OCI-M2 (cell line): ENCODE measurements around the gene FAM107B.

Source experiments
- DNase-seq: peaks from one replicate; lab custom pipeline; 2025; ENCODE audit not compliant: unreplicated experiment; lab: John Stamatoyannopoulos, UW

Gene FAM107B

DNA sequence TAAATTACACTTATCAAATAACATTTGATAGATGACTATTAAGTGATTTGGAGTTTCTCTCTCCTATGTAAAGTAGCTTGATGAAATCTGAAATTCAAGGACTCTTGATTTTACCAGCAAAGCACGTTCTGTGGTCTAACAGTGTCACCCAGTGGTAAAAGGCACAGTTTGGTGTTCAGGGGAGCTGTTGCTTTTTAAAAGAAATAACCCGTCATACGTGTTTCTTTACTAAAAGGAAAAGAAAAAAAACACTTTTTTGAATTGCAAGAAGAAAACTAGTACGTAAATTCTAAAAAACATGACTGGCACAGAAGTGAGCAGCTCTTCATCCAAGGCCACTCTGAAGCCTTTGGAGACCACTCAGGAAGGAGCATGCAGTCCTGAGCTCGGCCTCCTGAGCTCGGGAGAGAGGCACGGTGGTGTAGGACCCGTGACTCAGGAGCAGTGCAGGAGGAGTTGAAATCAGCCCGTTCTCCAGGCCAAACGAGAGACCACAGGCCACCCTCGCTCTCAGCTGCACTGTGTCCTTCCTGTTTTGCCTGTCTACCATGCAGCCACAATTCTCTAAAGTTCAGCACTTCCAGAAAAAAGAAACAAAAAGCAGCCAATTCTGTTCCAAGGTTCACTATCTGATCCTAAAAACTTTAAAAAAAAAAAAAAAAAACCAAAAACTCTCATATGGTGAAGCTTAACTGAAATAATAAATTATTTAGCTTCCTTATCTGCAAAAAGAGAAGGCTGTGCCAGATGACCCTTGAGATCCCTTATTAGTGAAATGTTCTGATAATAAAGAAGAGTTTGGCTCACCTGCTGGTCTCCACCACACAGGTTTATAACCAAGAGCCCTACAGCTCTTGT lies 231.4 kb downstream of the FAM107B start:
- DNase-seq: no peak

DNA sequence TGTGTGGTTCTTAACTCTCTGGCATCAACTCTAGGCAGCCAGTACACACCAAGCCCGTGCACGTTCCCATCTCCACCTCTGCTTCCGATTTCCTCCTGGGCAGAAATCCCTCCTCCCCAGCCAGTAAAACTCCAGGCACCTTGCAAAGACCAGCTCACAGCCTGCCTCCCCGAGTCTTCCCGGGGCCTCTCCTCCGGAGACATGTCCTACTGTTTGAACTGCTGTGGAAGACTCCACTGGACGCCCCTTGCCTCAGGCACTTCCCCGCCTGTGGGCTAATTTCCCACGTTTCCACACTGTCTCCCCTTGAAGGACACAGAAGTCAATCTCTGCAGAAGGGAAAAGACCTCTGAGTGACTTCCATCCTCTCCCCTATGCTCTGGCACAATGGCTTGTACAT lies 233.3 kb downstream of the FAM107B start:
- DNase-seq: no peak

- no peak for DNase-seq
Observed at GRCh38 chr10:14540611-14541010, 234.1 kb downstream of the FAM107B start.

GRCh38 chr10:14540062-14540461 lies 234.6 kb downstream of the FAM107B start:
- DNase-seq: no peak

DNA sequence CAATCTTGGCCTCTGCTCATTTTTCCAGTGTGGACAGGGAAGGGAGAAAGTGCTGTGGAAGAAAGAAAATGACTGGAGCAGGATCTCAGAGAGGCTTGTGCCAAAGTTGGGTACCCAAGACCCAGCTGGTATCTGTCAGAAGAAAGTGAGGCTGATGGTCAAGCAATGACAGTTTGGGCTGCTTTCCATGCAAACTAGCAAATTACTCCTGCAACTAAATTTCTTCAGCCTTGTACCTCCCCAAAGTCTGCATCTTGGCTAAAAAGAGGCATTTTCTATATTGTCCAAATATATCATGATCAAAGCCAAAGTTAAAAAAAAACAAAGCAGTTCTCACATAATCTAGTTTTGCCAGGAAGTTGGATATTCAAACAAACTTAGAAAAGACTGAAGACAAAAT lies 235.5 kb downstream of the FAM107B start:
- DNase-seq: no peak

GRCh38 chr10:14536241-14537213 lies 238.2 kb downstream of the FAM107B start:
- DNase-seq: no peak

GRCh38 chr10:14535457-14536130 lies 239.1 kb downstream of the FAM107B start:
- no peak for DNase-seq

GRCh38 chr10:14534152-14534551 lies 240.5 kb downstream of the FAM107B start:
- no peak for DNase-seq

DNA sequence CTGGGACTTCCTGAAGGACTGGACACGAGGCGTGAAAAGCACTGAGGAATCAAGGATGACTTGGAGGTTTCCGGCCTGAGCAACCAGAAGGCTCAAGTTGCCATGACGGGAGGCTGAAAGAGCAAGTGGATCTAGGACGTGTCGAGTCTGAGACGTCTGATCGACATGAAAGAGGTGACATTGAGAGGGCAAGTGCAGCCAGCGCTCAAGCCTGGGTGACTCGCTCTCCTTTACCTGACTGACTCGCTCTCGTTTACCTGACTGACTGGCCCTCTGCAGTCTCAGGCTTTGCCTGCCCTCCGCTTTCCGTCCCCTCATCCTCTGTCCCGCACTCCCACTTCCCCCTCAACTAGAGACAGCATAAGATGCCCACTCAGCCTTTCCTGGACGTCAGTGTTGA lies 241.4 kb downstream of the FAM107B start:
- DNase-seq: no peak

- no peak for DNase-seq
Observed at GRCh38 chr10:14532473-14533251, 242.0 kb downstream of the FAM107B start.

- no peak for DNase-seq
Observed at GRCh38 chr10:14531974-14532373, 242.7 kb downstream of the FAM107B start.

GRCh38 chr10:14530465-14530864 lies 244.2 kb downstream of the FAM107B start:
- DNase-seq: no peak

DNA sequence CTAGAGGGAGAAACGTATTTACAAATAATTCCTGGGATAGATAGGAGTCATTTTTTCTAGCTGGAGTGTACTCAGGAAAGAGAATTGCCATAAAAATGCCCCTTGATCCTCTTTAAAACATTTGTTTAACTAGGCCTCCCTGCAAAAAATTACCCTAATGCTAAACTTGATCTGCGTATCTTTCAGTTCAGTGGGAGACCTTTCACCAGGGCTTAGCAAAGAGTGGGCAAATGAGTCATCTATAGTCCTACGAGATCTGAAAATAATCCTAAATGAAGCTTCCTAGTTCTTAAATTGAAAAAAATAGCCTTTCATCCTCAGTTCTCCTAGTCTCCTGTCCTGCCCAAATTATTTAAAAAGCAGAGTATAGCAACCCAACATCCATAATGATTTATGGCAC lies 245.3 kb downstream of the FAM107B start:
- no peak for DNase-seq

GRCh38 chr10:14528450-14528849 lies 246.2 kb downstream of the FAM107B start:
- DNase-seq: no peak

- DNase-seq: no peak
Observed at GRCh38 chr10:14527915-14528314, 246.8 kb downstream of the FAM107B start.

DNA sequence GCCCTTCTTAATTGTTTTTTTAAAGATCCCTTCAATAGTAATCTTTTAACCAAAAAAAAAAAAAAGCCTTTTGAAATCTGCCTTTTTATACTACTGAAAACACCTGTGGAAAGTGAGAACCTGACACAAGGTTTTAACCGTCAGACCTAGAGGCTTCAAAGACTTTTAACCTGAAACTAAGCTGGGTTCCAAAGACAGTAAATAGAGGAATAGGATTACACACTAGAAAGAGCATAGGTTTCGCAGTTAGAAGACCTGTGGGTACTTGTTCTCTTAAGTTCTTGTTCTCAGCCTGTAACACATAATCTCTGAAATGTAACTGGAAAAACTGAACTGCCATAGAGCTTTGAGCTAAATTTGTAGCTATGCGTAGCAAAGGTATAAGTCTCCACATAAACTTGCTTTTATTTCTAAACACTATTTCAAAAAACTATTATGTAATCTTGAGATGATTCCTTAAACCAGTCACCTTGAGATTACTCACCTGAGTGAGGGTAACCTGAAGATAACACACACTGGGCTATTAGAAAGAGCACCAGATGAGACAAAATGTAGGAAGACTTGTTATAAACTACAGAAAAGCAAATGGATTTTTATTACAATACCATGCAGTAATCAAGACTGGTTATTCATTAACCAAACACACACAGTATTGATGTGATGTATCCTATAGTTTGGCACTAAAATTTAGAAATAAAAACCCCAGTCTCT lies 247.4 kb downstream of the FAM107B start:
- no peak for DNase-seq

DNA sequence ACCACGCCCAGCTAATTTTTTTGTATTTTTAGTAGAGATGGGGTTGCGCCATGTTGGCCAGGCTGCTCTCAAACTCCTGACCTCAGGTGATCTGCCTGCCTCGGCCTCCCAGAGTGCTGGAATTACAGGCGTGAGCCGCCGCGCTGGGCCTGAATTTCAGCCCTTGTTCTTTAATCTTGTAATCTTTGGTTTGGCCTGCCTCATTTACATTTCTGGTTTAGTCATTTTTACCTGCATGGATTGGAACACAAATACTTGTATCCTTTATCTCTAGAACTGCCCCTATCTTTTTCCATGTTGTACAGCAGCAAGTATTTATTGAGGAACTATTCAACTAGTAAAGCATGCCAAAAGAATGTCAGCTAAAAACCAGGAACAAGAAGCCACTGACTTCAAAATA lies 248.4 kb downstream of the FAM107B start:
- no peak for DNase-seq

GRCh38 chr10:14524691-14525324 lies 249.9 kb downstream of the FAM107B start:
- no peak for DNase-seq

- no peak for DNase-seq
Observed at GRCh38 chr10:14523286-14523685, 251.4 kb downstream of the FAM107B start.
